Measurements from ENCODE around the gene TBL3.

Gene TBL3

GRCh38 chr16:2002406-2003230 lies 30.8 kb downstream of the TBL3 start:
- Histone ChIP-seq H3K9me3 (ENCODE audit: severe bottlenecking) (no peaks in the 10 kb centered on the region), H3K4me3 (ENCODE audit: severe bottlenecking) (no peak overlapping the region), H3K27me3 (ENCODE audit: insufficient read depth, poor library complexity, severe bottlenecking) (no peaks in the 10 kb centered on the region), H3K27ac (ENCODE audit: poor library complexity, severe bottlenecking) (no peak overlapping the region), H3K4me1 (ENCODE audit: insufficient read depth, poor library complexity, severe bottlenecking) (peaks cover 6% of the 10 kb centered on the region), H3K36me3 (ENCODE audit: low read depth) (peaks cover 71% of the 10 kb centered on the region)
- DNase-seq (ENCODE audit: low spot score) (no peak), ATAC-seq (ENCODE audit: low read depth) (no peak)
- TF ChIP-seq, protein P1, sequence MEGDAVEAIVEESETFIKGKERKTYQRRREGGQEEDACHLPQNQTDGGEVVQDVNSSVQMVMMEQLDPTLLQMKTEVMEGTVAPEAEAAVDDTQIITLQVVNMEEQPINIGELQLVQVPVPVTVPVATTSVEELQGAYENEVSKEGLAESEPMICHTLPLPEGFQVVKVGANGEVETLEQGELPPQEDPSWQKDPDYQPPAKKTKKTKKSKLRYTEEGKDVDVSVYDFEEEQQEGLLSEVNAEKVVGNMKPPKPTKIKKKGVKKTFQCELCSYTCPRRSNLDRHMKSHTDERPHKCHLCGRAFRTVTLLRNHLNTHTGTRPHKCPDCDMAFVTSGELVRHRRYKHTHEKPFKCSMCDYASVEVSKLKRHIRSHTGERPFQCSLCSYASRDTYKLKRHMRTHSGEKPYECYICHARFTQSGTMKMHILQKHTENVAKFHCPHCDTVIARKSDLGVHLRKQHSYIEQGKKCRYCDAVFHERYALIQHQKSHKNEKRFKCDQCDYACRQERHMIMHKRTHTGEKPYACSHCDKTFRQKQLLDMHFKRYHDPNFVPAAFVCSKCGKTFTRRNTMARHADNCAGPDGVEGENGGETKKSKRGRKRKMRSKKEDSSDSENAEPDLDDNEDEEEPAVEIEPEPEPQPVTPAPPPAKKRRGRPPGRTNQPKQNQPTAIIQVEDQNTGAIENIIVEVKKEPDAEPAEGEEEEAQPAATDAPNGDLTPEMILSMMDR (IDR thresholded peaks at IDR 0.05; ENCODE audit: poor library complexity, severe bottlenecking) = no peak

- no peaks in the 10 kb centered on the region for H3K27me3 ChIP-seq (ENCODE audit: insufficient read depth, poor library complexity, severe bottlenecking)
- H3K4me3 ChIP-seq (ENCODE audit: severe bottlenecking) = no peak overlapping the region
- H3K27ac ChIP-seq (ENCODE audit: poor library complexity, severe bottlenecking) = no peak overlapping the region
- peaks cover 7% of the 10 kb centered on the region for H3K4me1 ChIP-seq (ENCODE audit: insufficient read depth, poor library complexity, severe bottlenecking)
- no peaks in the 10 kb centered on the region for H3K9me3 ChIP-seq (ENCODE audit: severe bottlenecking)
- DNase-seq (ENCODE audit: low spot score) (no peak), ATAC-seq (ENCODE audit: low read depth) (no peak)
- TF ChIP-seq, protein P1 (IDR thresholded peaks at IDR 0.05; ENCODE audit: poor library complexity, severe bottlenecking) = no peak
- peaks cover 75% of the 10 kb centered on the region for H3K36me3 ChIP-seq (ENCODE audit: low read depth)
These were observed 31.5 kb downstream of the TBL3 start for GRCh38 chr16:2003231-2003826.

DNA sequence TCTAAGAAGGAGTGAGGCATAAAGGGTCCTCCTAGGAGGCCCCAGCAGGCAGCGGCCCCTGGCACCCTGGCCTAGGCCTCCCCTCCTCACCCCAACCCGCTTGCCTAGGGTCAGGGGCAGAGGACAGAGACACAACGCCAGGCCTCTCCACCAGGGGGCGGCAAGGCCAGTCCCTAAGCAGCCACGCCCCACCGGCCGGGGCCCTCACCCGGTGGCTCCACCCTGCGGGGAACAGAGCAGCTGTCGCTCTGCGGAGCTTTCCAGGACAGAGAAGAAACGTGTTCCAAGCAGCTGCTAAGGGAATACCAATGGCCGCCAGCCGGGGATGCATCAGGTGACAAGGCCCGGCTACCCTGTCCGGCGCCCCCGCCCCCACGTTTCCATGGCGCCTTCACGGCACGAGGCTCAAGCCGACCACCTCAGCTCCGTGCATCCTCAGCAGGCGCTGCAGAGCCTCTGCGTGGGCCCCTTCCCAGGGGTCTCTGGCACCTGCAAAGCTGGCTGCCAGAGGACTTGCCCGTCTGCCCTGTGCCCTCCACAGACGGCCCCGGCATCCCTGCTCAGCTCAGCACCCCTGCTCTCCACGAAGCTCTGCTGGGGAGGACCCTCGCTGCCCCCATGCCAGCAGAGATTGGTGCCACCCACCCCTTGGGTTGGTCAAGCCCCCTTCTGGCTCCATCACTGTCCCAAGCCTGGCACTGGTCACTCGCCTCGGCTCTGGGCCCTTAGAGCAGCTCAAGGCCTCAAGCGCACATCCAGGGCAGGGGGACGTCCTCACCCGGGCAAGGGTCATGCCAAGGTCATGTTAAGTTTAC lies 32.2 kb downstream of the TBL3 start:
- H3K36me3 ChIP-seq (ENCODE audit: low read depth) = peaks cover 79% of the 10 kb centered on the region
- no peak overlapping the region for H3K4me3 ChIP-seq (ENCODE audit: severe bottlenecking)
- no peaks in the 10 kb centered on the region for H3K9me3 ChIP-seq (ENCODE audit: severe bottlenecking)
- TF ChIP-seq, protein P1 (IDR thresholded peaks at IDR 0.05; ENCODE audit: poor library complexity, severe bottlenecking) = peak; percentile 82
- no peaks in the 10 kb centered on the region for H3K27me3 ChIP-seq (ENCODE audit: insufficient read depth, poor library complexity, severe bottlenecking)
- peaks cover 7% of the 10 kb centered on the region for H3K4me1 ChIP-seq (ENCODE audit: insufficient read depth, poor library complexity, severe bottlenecking)
- ATAC-seq (ENCODE audit: low read depth) = peak; percentile 41
- no peak overlapping the region for H3K27ac ChIP-seq (ENCODE audit: poor library complexity, severe bottlenecking)
- no peak for DNase-seq (ENCODE audit: low spot score)

DNA sequence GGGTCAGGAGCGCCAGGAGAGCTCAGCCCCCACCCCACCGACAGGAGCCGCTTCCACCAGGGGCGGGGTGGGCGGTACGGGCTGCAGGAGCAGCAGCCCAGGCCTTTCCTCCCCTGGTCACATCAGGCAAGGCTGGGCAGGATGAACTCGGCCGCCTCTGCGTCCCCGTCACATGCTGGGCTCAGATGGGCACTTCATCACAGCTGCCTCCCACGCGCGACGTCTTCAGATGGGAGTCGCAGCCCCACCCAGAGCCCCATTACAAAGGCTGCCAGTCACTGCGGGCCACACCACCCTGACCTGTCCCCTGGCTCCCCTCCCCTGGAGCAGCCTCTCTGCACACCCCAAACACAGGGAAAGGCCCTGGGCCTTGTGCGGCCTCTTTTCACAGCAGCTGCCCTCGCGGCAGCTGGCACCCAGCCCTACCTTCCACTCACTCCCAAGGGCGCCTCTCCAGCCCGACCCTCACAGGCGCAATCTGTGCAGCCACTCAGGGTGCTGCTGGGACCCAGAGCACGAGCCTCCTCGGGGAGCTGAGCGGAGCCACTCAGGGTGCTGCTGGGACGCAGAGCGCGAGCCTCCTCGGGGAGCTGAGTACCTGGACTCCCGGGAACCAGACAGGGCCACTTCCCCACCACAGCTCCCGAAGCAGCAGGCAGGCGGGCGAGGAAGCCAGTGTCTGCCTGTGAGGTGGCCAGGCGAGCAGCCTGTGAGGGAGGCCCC lies 33.1 kb downstream of the TBL3 start:
- peaks cover 70% of the 10 kb centered on the region for H3K36me3 ChIP-seq (ENCODE audit: low read depth)

More for the DNA sequence above, 33.1 kb downstream of the TBL3 start:
- ATAC-seq (ENCODE audit: low read depth) (no peak), DNase-seq (ENCODE audit: low spot score) (no peak)
- H3K27me3 ChIP-seq (ENCODE audit: insufficient read depth, poor library complexity, severe bottlenecking) = no peaks in the 10 kb centered on the region
- H3K4me3 ChIP-seq (ENCODE audit: severe bottlenecking) = no peak overlapping the region
- H3K4me1 ChIP-seq (ENCODE audit: insufficient read depth, poor library complexity, severe bottlenecking) = peaks cover 7% of the 10 kb centered on the region
- TF ChIP-seq, protein P1 (IDR thresholded peaks at IDR 0.05; ENCODE audit: poor library complexity, severe bottlenecking) = no peak
- no peak overlapping the region for H3K27ac ChIP-seq (ENCODE audit: poor library complexity, severe bottlenecking)
- H3K9me3 ChIP-seq (ENCODE audit: severe bottlenecking) = no peaks in the 10 kb centered on the region
